Choroid plexus epithelial cell (primary cell): ENCODE measurements around the gene THAP7.
A peak's percentile ranks its signal among the peaks of the same experiment; 100 is the strongest.
"Not testable (repeated sequence)": the region's sequence is repeated elsewhere in the genome, so short reads cannot be mapped to it uniquely, and the experiment has no call there.

Experiments used
- DNase-seq: peaks from one replicate; pipeline ENCODE4 v3.0.0-alpha.2; 2010; ENCODE audit warnings: low read depth
- H3K4me3 ChIP-seq: 2 replicates; pipeline ENCODE4 v1.5.1; 2011; ENCODE audit warnings: low read depth, mild to moderate bottlenecking, control low read depth, low read length, moderate library complexity
- CTCF ChIP-seq: conservative IDR thresholded peaks from 2 replicates; pipeline ENCODE4 v1.5.1; 2011; ENCODE audit warnings: low read depth, mild to moderate bottlenecking, control low read depth, inconsistent platforms, low read length, moderate library complexity

Gene THAP7

GRCh38 chr22:21009638-21010425, 7.9 kb upstream of the THAP7 start:
- H3K4me3 ChIP-seq = no peak overlapping the region
- TF ChIP-seq CTCF = no peak
- peak; percentile 58 for DNase-seq

GRCh38 chr22:21009208-21009607, 7.3 kb upstream of the THAP7 start:
- not testable (repeated sequence) for DNase-seq, H3K4me3 ChIP-seq

DNA sequence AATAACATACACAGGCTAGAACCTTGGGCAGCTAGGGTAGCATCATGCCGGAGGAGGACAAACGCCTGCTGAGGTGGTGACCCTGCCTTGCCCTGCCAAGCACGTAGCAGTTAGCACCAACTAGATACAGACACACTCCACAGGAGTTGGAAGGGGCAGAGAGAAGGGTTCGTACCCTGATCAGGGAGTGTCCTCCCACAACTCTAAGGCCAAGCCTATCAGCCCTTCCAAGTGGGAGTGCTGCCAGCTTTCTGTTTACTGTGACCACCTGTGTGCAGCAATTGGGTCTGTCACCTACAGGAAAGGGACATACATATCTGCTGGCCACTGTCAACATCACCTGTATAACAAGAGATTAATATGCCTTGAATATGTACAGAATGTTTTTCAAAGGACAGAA, 1.9 kb upstream of the THAP7 start:
- DNase-seq = no peak
- TF ChIP-seq CTCF = no peak
- H3K4me3 ChIP-seq = no peak overlapping the region

DNA sequence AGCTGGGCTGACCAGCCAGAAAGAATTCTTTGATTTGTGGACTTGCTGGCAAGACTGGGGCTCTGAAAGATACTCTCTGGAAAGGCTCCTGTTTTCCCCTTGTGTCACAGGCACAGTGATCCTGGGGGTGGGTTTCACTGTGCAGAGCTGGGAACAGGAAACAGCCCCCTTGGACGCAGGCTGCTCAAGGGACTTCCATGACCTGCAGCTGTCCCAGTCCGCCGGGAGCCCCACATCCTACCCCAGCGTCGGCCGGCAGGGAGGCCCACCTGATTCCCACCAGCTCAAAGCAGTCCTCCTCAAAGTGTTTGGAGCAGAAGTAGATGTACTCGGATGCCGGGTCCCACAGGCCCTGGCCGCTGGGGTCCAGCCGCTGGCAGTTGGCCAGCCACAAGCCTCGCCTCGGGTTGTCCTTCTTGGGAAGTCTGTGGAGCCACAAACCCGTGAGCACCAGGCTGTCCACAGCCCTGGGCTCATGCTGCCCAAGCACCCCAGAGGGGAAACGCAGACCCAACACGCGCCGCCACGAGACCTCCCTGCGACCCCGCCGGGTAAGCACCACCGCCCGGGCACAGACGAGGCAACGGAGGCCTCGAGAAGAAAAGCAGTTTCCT, 824 bp downstream of the THAP7 start:
- peak overlapping the region; percentile 86 for H3K4me3 ChIP-seq
- no peak for DNase-seq
- no peak for TF ChIP-seq CTCF

DNA sequence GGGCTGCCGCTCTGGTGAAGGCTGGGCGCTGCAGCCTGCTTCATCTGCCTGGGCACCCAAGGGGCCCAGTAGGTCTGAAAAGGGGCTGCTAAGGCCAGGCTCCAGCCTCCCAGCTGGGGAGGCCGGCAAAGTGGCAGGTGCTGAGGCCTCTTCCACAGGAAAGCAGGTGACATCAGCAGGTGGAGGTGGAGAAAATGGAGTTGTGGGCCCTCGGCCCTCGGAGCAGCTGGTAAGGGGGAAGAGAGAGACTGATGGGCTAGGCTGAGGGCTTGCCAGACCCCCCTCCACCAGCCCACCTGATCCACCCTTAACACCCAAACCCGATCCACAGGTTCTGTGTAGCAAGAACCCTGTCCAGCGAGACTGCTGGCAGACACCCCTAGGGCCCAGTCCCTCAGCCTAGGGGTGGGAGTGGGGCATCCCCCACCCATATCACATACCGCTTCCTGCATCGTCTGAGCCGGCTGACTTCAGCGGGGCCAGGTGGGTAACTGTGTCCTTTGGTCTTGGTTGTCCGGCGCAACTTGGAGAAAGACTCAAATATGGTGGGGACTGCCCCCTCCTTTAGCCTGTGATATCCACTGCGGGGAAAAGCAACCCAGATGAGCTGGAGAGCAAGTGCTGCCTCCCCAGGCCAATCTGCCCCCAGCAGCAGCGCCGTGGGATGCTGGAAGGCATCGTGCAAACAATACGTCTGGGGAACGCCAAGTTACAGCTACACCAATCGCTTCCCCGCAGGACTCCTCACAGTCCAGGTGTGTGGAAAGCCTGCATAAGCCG, 1.5 kb downstream of the THAP7 start:
- peak; percentile 30 for DNase-seq
- H3K4me3 ChIP-seq = peak overlapping the region; percentile 86
- TF ChIP-seq CTCF = peak; percentile 9

GRCh38 chr22:20999350-21000206, 2.3 kb downstream of the THAP7 start:
- no peak for DNase-seq
- no peak overlapping the region for H3K4me3 ChIP-seq
- TF ChIP-seq CTCF = no peak
